DMS 273 treated with DMSO at 0.1 percent for 48 hours (cell line): ENCODE results near the gene ITPKB.
"Not testable (repeated sequence)": the region's sequence is repeated elsewhere in the genome, so short reads cannot be mapped to it uniquely, and the experiment has no call there.

Source experiments
- DNase-seq: peaks from one replicate; lab custom pipeline; 2025; lab: John Stamatoyannopoulos, UW

ITPKB gene

DNA sequence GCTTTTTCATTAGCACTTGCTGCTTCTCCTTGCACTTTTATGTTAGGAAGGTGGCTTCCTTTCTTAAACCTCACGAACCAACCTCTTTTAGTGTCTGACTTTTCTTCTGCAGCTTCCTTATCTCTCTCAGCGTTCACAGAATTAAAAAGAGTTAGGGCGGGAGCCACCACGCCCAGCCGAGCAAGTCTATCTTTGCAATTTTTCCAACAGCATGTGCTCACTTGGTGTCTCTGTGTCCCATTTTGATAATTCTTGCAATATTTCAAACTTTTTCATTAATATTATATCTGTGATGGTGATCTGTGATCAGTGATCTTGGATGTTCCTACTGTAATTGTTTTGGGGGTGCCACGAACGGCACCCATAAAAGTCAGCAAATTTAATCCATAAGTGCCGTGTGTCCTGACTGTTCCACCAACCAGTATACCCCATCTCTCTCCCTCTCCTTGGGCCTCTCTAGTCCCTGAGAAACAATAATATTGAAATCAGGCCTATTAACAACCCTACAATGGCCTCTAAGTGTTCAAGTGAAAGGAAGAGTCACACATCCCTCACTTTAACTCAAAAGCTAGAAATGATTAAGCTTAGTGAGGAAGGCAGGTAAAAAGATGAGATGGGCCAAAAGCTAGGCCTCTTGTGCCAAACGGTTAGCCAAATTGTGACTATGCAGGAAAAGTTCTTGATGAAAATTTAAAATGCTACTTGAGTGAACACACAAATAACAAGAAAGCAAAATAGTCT, 15.9 kb upstream of the ITPKB start:
- DNase-seq = no peak

- DNase-seq = no peak
These were observed 15.0 kb upstream of the ITPKB start for GRCh38 chr1:226754097-226754496.

GRCh38 chr1:226751703-226752102, 12.6 kb upstream of the ITPKB start:
- no peak for DNase-seq

GRCh38 chr1:226751214-226751613, 12.1 kb upstream of the ITPKB start:
- no peak for DNase-seq

DNA sequence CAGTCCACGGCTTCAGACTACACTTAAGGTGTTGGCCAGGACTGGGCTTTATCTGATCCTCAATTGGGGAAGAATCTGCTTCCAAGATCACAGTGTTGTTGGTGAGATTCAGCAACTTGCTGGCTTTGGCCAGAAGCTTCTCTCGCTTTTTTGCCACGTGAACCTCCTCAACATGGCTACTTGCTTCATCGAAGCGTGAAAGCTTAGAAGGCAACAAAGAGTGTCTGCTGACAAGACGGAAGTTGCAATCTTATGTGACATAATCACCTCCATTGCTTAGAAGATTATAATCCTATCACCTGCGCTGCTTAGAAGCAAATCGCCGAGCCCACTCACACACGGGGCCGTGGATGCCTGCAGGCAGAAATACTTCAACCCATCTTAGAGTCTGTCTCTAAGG, 10.4 kb upstream of the ITPKB start:
- DNase-seq = no peak

GRCh38 chr1:226748306-226748705, 9.2 kb upstream of the ITPKB start:
- DNase-seq = no peak

DNA sequence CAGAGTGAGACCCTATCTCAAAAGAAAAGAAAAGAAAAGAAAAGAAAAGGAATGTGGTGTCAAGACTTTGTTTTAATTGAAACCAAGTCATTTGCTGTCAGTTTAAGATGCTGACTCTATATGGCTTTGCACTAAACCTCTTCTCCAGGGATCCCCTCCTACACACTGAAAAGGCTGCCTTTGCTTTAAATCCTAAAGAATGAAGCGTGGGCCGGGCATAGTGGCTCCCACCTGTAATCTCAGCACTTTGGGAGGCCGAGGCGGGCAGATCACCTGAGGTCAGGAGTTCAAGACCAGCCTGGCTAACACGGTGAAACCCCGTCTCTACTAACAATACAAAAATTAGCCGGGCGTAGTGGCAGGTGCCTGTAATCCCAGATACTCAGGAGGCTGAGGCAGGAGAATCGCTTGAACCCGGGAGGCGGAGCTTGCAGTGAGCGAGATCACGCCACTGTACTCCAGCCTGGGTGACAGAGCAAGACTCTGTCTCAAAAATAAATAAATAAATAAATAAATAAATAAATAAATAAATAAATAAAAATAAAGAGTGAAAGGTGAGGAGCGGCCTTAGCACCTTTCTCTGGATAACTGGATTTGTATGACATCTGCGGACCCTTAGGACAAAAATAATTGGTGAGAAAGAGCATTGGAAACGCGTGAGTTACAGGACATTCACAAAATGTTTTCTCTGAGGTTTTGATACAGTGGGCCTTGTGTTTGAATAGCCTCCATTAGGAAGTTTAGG, 8.6 kb upstream of the ITPKB start:
- not testable (repeated sequence) for DNase-seq

DNA sequence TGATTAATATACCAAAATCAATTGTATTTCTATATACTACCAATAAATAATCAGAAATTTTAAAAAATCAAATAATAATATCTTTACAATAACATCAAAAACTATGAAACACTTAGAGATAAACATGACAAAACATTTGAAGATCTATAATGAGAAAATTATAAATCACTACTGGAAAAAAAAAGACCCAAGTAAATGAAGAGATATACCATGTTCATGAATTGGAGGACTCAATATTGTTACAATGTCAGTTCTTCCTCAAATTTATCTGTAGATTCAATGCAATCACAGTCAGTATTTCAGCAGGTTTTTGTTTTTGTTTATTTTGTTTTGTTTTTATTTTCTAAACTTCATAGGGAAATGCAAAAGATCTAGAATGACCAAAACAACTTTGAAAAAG, 4.2 kb upstream of the ITPKB start:
- DNase-seq = no peak

DNA sequence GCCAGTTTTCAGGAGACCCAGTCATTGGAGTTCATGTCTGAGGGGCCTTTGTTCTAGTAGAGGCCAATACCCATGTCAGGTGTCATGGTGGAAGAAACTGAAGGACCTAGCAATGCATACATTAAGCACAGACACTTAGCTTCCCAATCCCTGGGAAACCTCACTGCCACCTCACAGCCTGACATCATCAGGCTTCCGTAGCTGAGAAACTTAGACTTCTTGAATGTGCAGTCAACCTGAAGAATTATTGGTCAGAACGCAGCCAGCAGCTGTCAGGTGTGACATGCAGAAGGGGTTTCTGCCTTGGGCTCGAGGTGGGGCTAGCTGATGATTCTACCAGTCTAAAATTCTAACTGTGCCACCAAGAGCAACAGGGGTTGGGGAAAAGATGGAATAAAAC, 1.9 kb upstream of the ITPKB start:
- no peak for DNase-seq

GRCh38 chr1:226739696-226740065, 599 bp upstream of the ITPKB start:
- no peak for DNase-seq

- DNase-seq = no peak
These were observed 574 bp downstream of the ITPKB start for GRCh38 chr1:226738421-226738994.

- DNase-seq = no peak
These were observed 1.2 kb downstream of the ITPKB start for GRCh38 chr1:226737819-226738420.

- no peak for DNase-seq
These were observed 1.9 kb downstream of the ITPKB start for GRCh38 chr1:226736908-226737818.

DNA sequence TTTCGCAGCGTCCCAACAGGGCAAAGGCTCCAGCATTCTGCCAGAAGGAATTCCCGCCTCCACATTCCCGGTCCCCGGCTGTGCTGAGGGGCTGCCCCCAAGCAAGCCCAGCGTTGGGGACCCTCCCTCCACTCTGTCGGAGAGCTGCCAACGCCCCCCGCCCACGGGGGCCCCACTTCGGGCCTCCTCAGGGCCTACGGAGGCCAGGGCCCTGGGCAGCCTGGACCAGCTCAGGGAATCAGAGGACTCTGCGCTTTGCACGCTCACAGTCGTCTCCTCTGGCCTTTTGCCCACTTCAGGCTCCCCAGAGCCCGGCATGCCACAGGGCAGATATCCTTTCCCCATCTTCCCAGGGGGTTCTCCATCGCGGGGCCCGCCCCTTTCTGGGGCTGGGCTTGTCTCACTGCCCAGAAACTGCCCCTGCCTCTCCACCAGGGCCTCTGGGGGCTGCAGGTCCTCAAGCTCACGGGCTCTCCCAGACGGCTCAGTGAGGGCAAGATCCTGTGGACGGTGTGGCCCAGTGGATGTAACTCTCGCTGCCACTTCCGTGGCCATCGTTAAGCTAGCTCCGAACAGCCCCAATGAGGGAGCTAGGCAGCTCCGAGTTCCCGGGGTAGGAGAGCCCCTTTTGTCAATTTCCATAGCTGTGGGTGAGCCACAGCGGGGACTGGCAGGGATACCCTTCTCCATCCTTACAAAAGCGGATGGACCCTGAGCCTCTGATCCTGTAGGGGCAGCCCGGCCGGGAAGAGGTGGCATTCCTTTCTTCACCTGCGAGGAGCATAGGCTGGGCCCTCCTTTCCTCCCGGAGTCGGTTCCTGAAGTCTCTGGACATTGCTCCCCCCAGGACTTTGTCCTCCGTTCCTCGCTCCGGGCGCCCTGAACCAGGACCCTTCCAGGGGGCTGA, 2.8 kb downstream of the ITPKB start:
- no peak for DNase-seq

- DNase-seq = no peak
These were observed 3.5 kb downstream of the ITPKB start for GRCh38 chr1:226735576-226735975.

GRCh38 chr1:226734611-226735153, 4.4 kb downstream of the ITPKB start:
- no peak for DNase-seq

GRCh38 chr1:226733876-226734275, 5.2 kb downstream of the ITPKB start:
- DNase-seq = no peak

GRCh38 chr1:226733304-226733703, 5.8 kb downstream of the ITPKB start:
- no peak for DNase-seq

GRCh38 chr1:226732856-226733291, 6.2 kb downstream of the ITPKB start:
- DNase-seq = no peak

GRCh38 chr1:226731257-226731893, 7.7 kb downstream of the ITPKB start:
- DNase-seq = no peak
